HepG2 (cell line): Measurements from ENCODE around the gene SPPL3. TPM values are rescaled to one million over a fixed set of nuclear protein-coding genes. Genes with fewer than 3 reads are reported as not detected.

Source experiments
- ATAC-seq: fragments of 200-7000 bp; cut with Tn5 transposase; 3 replicates; pipeline ENCODE4 v1.9.1; 2020; ENCODE audit warnings: mild to moderate bottlenecking, moderate library complexity
- BruUV-seq: library from RNA; stranded (reverse); fragments of 400-500 nt; replicated peaks from 2 replicates; lab custom pipeline; 2021; lab: Mats Ljungman, UMichigan
- CTCF ChIA-PET: fragments of 300-600 bp; formaldehyde crosslinking; extraction: SDS; loops from one replicate; lab custom pipeline; 2021; ENCODE audit warnings: low total read pairs, inconsistent platforms, low intra/inter-chr PET ratio; lab: Yijun Ruan, JAX
- POLR2A ChIA-PET: fragments of 350-600 bp; sonication (Branson Sonifier 250); formaldehyde crosslinking; loops from one replicate; lab custom pipeline; 2020; ENCODE audit warnings: antibody characterized with exemption, inconsistent platforms; lab: Yijun Ruan, JAX
- DNase-seq: peaks from one replicate; pipeline ENCODE4 v3.0.0-alpha.2; 2015; ENCODE audit warnings: low spot score
- FAIRE-seq: peaks from 3 replicates; lab custom pipeline; 2011; peaks lifted over from hg19 to GRCh38; lab: Jason Lieb, UNC
- H2AFZ ChIP-seq: one replicate; pipeline ENCODE4 v1.6.1; 2011; ENCODE audit warnings: low read length, inconsistent platforms
- H3K27ac ChIP-seq: fragments of 300-600 bp; 3 replicates; pipeline ENCODE4 v1.8.0; 2011; ENCODE audit warnings: mixed run types, mild to moderate bottlenecking, mixed read lengths, low read length, inconsistent platforms; ENCODE audit not compliant: insufficient read depth; ENCODE audit errors: extremely low read length
- H3K27me3 ChIP-seq, 2 experiments: fragments of 200-600 bp in 1 of 2; 2 replicates in 1 of 2; 3 replicates in 1 of 2; pipeline versions ENCODE4 v1.6.0 to v1.8.0; 2011; ENCODE audit warnings: low read length in 2 of 2, mild to moderate bottlenecking in 2 of 2, moderate library complexity in 2 of 2, inconsistent platforms in 1 of 2; ENCODE audit not compliant: insufficient read depth in 2 of 2, control insufficient read depth in 1 of 2
- H3K36me3 ChIP-seq, 2 experiments: fragments of 200-600 bp in 1 of 2; replicated peaks in 1 of 2; 2 replicates in 1 of 2; 3 replicates in 1 of 2; pipeline versions ENCODE4 v1.5.1 to v1.8.0; 2011; ENCODE audit warnings: low read length in 2 of 2, inconsistent platforms in 1 of 2; ENCODE audit not compliant: insufficient read depth in 2 of 2, control insufficient read depth in 1 of 2
- H3K4me1 ChIP-seq: 2 replicates; pipeline ENCODE4 v1.5.1; 2012; ENCODE audit warnings: low read length, inconsistent platforms; ENCODE audit not compliant: insufficient read depth
- H3K4me2 ChIP-seq: 2 replicates; pipeline ENCODE4 v1.6.0; 2011; ENCODE audit warnings: low read depth, low read length, inconsistent platforms
- H3K4me3 ChIP-seq, 3 experiments: fragments of 200-600 bp in 1 of 3; sonication (generic), shearing (Covaris generic) in 1 of 3; replicated peaks in 1 of 3; 2 replicates each; pipeline ENCODE4 v1.5.1; 2011 to 2016; ENCODE audit warnings: low read length in 3 of 3, inconsistent platforms in 2 of 3, low read depth in 2 of 3, mild to moderate bottlenecking in 2 of 3, control low read depth in 1 of 3, mixed read lengths in 1 of 3; ENCODE audit not compliant: insufficient read depth in 1 of 3
- H3K79me2 ChIP-seq: one replicate; pipeline ENCODE4 v1.6.1; 2011; ENCODE audit warnings: low read length, inconsistent platforms; ENCODE audit not compliant: insufficient read depth
- H3K9ac ChIP-seq: 2 replicates; pipeline ENCODE4 v1.6.0; 2011; ENCODE audit warnings: mild to moderate bottlenecking, low read depth, low read length, inconsistent platforms; ENCODE audit not compliant: insufficient read depth
- H3K9me3 ChIP-seq: 2 replicates; pipeline ENCODE4 v1.5.1; 2012; ENCODE audit warnings: mild to moderate bottlenecking, low read length
- H4K20me1 ChIP-seq: 2 replicates; pipeline ENCODE4 v1.6.0; 2011; ENCODE audit warnings: inconsistent platforms, mild to moderate bottlenecking, low read length, moderate library complexity; ENCODE audit not compliant: insufficient read depth
- DMTF1 ChIP-seq: sonication (generic); formaldehyde crosslinking; IDR thresholded peaks from 2 replicates; pipeline ENCODE4 v1.4.0; 2020; ENCODE audit warnings: mild to moderate bottlenecking, missing genetic modification reagents
- GATAD1 ChIP-seq: IDR thresholded peaks from 2 replicates; pipeline ENCODE4 v1.6.1; 2016; ENCODE audit warnings: missing genetic modification reagents, missing compliant biosample characterization
- GLI4 ChIP-seq: sonication (generic); formaldehyde crosslinking; IDR thresholded peaks from 2 replicates; pipeline ENCODE4 v1.5.1; 2020; ENCODE audit warnings: missing genetic modification reagents, mild to moderate bottlenecking, moderate library complexity, borderline replicate concordance
- KIAA2018 ChIP-seq: sonication (generic); formaldehyde crosslinking; IDR thresholded peaks from 2 replicates; pipeline ENCODE4 v1.5.0; 2020; ENCODE audit warnings: mild to moderate bottlenecking, missing genetic modification reagents, borderline replicate concordance
- MED13 ChIP-seq: sonication (generic); formaldehyde crosslinking; IDR thresholded peaks from 2 replicates; pipeline ENCODE4 v1.5.0; 2020; ENCODE audit warnings: missing genetic modification reagents
- ZNF180 ChIP-seq: sonication (generic); formaldehyde crosslinking; IDR thresholded peaks from 2 replicates; pipeline ENCODE4 v1.4.0; 2020; ENCODE audit warnings: low read depth, missing genetic modification reagents, borderline replicate concordance
- ZNF276 ChIP-seq: sonication (generic); formaldehyde crosslinking; IDR thresholded peaks from 2 replicates; pipeline ENCODE4 v1.4.0; 2020; ENCODE audit warnings: mild to moderate bottlenecking, low read depth, missing genetic modification reagents
- ZNF550 ChIP-seq: sonication (generic); formaldehyde crosslinking; IDR thresholded peaks from 2 replicates; pipeline ENCODE4 v1.4.0; 2020; ENCODE audit warnings: mild to moderate bottlenecking, missing genetic modification reagents, borderline replicate concordance
- ZNF790 ChIP-seq: sonication (generic); formaldehyde crosslinking; IDR thresholded peaks from 2 replicates; pipeline ENCODE4 v1.8.0; 2022; ENCODE audit warnings: missing genetic modification reagents, mild to moderate bottlenecking, borderline replicate concordance
- ZZZ3 ChIP-seq: sonication (generic); formaldehyde crosslinking; IDR thresholded peaks from 2 replicates; pipeline ENCODE4 v1.4.0; 2020; ENCODE audit warnings: missing genetic modification reagents, mild to moderate bottlenecking, borderline replicate concordance
- WGBS: methylation state at CpG from one replicate; pipeline ENCODE4 v1.1.6; 2017; ENCODE audit warnings: low lambda C conversion rate; 5-methylcytosine and 5-hydroxymethylcytosine counted together
- in situ Hi-C: cut with HindIII; loops from 2 replicates; pipeline ENCODE4 v1.10.0; 2017; ENCODE audit warnings: low pct_unique_long_range_greater_than_20kb; ENCODE audit not compliant: extremely low pct_ligation_motif_present
- intact Hi-C: fragments of 100-400 bp; cut with micrococcal nuclease; formaldehyde crosslinking; loops from one replicate; pipeline ENCODE4 v1.10.0; 2022; ENCODE audit not compliant: unreplicated experiment
- polyA plus RNA-seq, 8 experiments: library from polyadenylated mRNA; depleted of rRNA in 3 of 8; stranded (reverse) in 7 of 8; unstranded in 1 of 8; fragments of >200 nt; fragmentation: Illumina TruSeq in 4 of 8; extraction: Trizol in 4 of 8; gene quantifications; 2 replicates each; pipeline versions ENCODE4 v1.2.1 to v1.2.3, GENCODE V29; 2011 to 2016; ENCODE audit warnings: low read depth in 4 of 8, missing spikeins in 1 of 8, mixed read lengths in 1 of 8; ENCODE audit not compliant: insufficient read depth in 1 of 8
- total RNA-seq, 5 experiments: library from RNA; depleted of rRNA; stranded (reverse); fragments of >200 nt; fragmentation: Illumina TruSeq; extraction: Trizol; gene quantifications; 2 replicates each; pipeline ENCODE4 v1.2.3, GENCODE V29; 2016; ENCODE audit warnings: low read depth in 1 of 5

Gene SPPL3
- total and polyA plus RNA-seq, 2 of the 13 experiments (the other 11 are each of a cell fraction or from before 2014, with no cell fraction given) = 8.9 to 9.1 TPM

- ATAC-seq = no peak
- TF ChIP-seq ZNF276 (no peak), GATAD1 (CRISPR knock-in tag) (no peak), ZNF550 (CRISPR knock-in tag) (no peak), ZNF180 (CRISPR knock-in tag) (no peak), KIAA2018 (CRISPR knock-in tag) (no peak), MED13 (CRISPR knock-in tag) (no peak), ZZZ3 (CRISPR knock-in tag) (no peak), GLI4 (CRISPR knock-in tag) (no peak), DMTF1 (CRISPR knock-in tag) (no peak), ZNF790 (CRISPR knock-in tag) (no peak)
Measured at GRCh38 chr12:120905856-120906384, 1.8 kb upstream of the SPPL3 start.

More at GRCh38 chr12:120905856-120906384, 1.8 kb upstream of the SPPL3 start:
- no peak overlapping the region for H3K27ac ChIP-seq
- peaks cover 53% of the 10 kb centered on the region for H3K4me1 ChIP-seq
- H3K36me3 ChIP-seq = no peaks in the 10 kb centered on the region
- 6% methylated on average over 5 of the region's 5 CpGs for WGBS
- in situ Hi-C loops (no loop called here), intact Hi-C loops (loop anchor here (5.0 to 10.0 kb wide), 2 partner anchors 36 to 69 kb away; partner anchors contain the start of gene HNF1A)
- H3K79me2 ChIP-seq = peaks cover 22% of the 10 kb centered on the region
- peak overlapping the region; percentile 98 for H3K4me2 ChIP-seq
- peaks cover 14% of the 10 kb centered on the region for H4K20me1 ChIP-seq
- peaks cover 0 to 4% of the 10 kb centered on the region in 2 experiments; a peak in 1 of 5 replicates for H3K27me3 ChIP-seq
- H3K9ac ChIP-seq = 0 out of 2 replicates have a peak overlapping the region, but pooled peaks have one; percentile 34
- H2AFZ ChIP-seq = peak overlapping the region; percentile 94
- CTCF ChIA-PET = no interaction called here
- DNase-seq = no peak
- no peak for FAIRE-seq
- BruUV-seq = no TSS peak
- H3K9me3 ChIP-seq = no peaks in the 10 kb centered on the region
- POLR2A ChIA-PET = interaction anchor here (0.6 to 1.9 kb wide), 7 partner anchors 39 to 391 kb away, joined by 3 to 5 read pairs (median 4); partner anchors contain the start of genes CAMKK2 and HNF1A
- peak overlapping the region; percentile 33 to 64 (median 49) for H3K4me3 ChIP-seq
